Hepatocyte (in vitro differentiated cells): ENCODE data around the gene GJD2. TPM values are rescaled to one million over a fixed set of nuclear protein-coding genes. Genes with fewer than 3 reads are reported as not detected.

Source experiments
- DNase-seq: peaks from one replicate; pipeline ENCODE4 v3.0.0-alpha.2; 2016; ENCODE audit warnings: low spot score
- H2AFZ ChIP-seq: fragments of 200-600 bp; sonication (generic); 2 replicates; pipeline ENCODE4 v1.6.0; 2016; ENCODE audit warnings: antibody characterized with exemption, mild to moderate bottlenecking
- H3K27ac ChIP-seq: fragments of 200-600 bp; sonication (generic); 2 replicates; pipeline ENCODE4 v1.5.1; 2016; ENCODE audit warnings: mild to moderate bottlenecking
- H3K27me3 ChIP-seq: fragments of 200-600 bp; sonication (generic); 2 replicates; pipeline ENCODE4 v1.6.1; 2016
- H3K36me3 ChIP-seq: fragments of 200-600 bp; sonication (generic); replicated peaks from 2 replicates; pipeline ENCODE4 v1.5.1; 2016; ENCODE audit warnings: low read depth; ENCODE audit not compliant: insufficient read depth
- H3K4me1 ChIP-seq: fragments of 200-600 bp; sonication (generic); 2 replicates; pipeline ENCODE4 v1.5.1; 2016; ENCODE audit warnings: mild to moderate bottlenecking, moderate library complexity; ENCODE audit not compliant: insufficient read depth
- H3K4me2 ChIP-seq: fragments of 200-600 bp; sonication (generic); 2 replicates; pipeline ENCODE4 v1.6.0; 2016
- H3K4me3 ChIP-seq: fragments of 200-600 bp; sonication (generic); 2 replicates; pipeline ENCODE4 v1.5.1; 2016; ENCODE audit warnings: mild to moderate bottlenecking
- H3K79me2 ChIP-seq: fragments of 200-600 bp; sonication (generic); 2 replicates; pipeline ENCODE4 v1.6.0; 2017; ENCODE audit warnings: mild to moderate bottlenecking
- H3K9me2 ChIP-seq: fragments of 200-600 bp; sonication (generic); replicated peaks from 2 replicates; pipeline ENCODE4 v1.6.0; 2017; ENCODE audit warnings: mild to moderate bottlenecking; ENCODE audit not compliant: insufficient read depth
- H3K9me3 ChIP-seq: fragments of 200-600 bp; sonication (generic); 2 replicates; pipeline ENCODE4 v1.5.1; 2016; ENCODE audit warnings: low read depth, mild to moderate bottlenecking
- H4K20me1 ChIP-seq: fragments of 200-600 bp; sonication (generic); 2 replicates; pipeline ENCODE4 v1.6.0; 2016; ENCODE audit warnings: mild to moderate bottlenecking; ENCODE audit not compliant: insufficient read depth, poor library complexity, severe bottlenecking
- CTCF ChIP-seq: fragments of 200-600 bp; sonication (generic); IDR thresholded peaks from 2 replicates; pipeline ENCODE4 v1.5.1; 2016; ENCODE audit warnings: antibody characterized with exemption, mild to moderate bottlenecking; ENCODE audit not compliant: poor library complexity
- EZH2 ChIP-seq: fragments of 200-600 bp; sonication (generic); IDR thresholded peaks from 2 replicates; pipeline ENCODE4 v1.6.1; 2016; ENCODE audit warnings: antibody characterized with exemption, mild to moderate bottlenecking, borderline replicate concordance
- EZH2phosphoT487 ChIP-seq: fragments of 200-600 bp; sonication (generic); IDR thresholded peaks from one replicate; pipeline ENCODE4 v1.6.1; 2018; ENCODE audit warnings: antibody characterized with exemption, mild to moderate bottlenecking, low read depth, moderate library complexity; ENCODE audit not compliant: unreplicated experiment, severe bottlenecking
- WGBS: methylation state at CpG from one replicate; pipeline ENCODE4 v1.1.6; 2016; ENCODE audit warnings: low lambda C conversion rate; ENCODE audit errors: missing lambda C conversion rate; 5-methylcytosine and 5-hydroxymethylcytosine counted together
- polyA plus RNA-seq: library from polyadenylated mRNA; unstranded; fragments of >200 nt; fragmentation: Nextera tagmentation; extraction: Ambion mirVana; gene quantifications from 2 replicates; pipeline ENCODE4 v1.2.1, GENCODE V29; 2016
- total RNA-seq: library from RNA; depleted of rRNA; stranded (reverse); fragments of >200 nt; gene quantifications from 2 replicates; pipeline ENCODE4 v1.2.3, GENCODE V29; 2014

GJD2 gene
- total and polyA plus RNA-seq, 2 experiments from 2014 or later = 0.07 TPM; not detected in 1

- Histone ChIP-seq H3K36me3 (no peaks in the 10 kb centered on the region), H2AFZ (no peak overlapping the region), H3K79me2 (no peaks in the 10 kb centered on the region), H4K20me1 (no peaks in the 10 kb centered on the region), H3K27ac (no peak overlapping the region), H3K4me3 (no peak overlapping the region), H3K4me2 (no peak overlapping the region), H3K27me3 (no peaks in the 10 kb centered on the region), H3K4me1 (no peaks in the 10 kb centered on the region), H3K9me3 (no peaks in the 10 kb centered on the region), H3K9me2 (no peaks in the 10 kb centered on the region)
- 69% methylated on average over 2 of the region's 2 CpGs for WGBS
- no peak for DNase-seq
- TF ChIP-seq CTCF (no peak), EZH2phosphoT487 (no peak), EZH2 (no peak)
Observed at GRCh38 chr15:34729056-34729455, 25.7 kb downstream of the GJD2 start.

GRCh38 chr15:34726406-34727100 is 28.2 kb downstream of the GJD2 start:
- no peaks in the 10 kb centered on the region for H3K79me2 ChIP-seq
- H3K4me2 ChIP-seq = no peak overlapping the region
- no peak for DNase-seq
- peaks cover 7% of the 10 kb centered on the region for H3K27me3 ChIP-seq
- H3K4me3 ChIP-seq = no peak overlapping the region
- 70% methylated on average over 2 of the region's 2 CpGs for WGBS
- H3K9me3 ChIP-seq = no peaks in the 10 kb centered on the region
- no peak overlapping the region for H3K27ac ChIP-seq
- no peaks in the 10 kb centered on the region for H4K20me1 ChIP-seq
- H3K4me1 ChIP-seq = peaks cover 11% of the 10 kb centered on the region
- TF ChIP-seq EZH2 = no peak
- no peak for TF ChIP-seq EZH2phosphoT487
- no peak for TF ChIP-seq CTCF
- no peaks in the 10 kb centered on the region for H3K9me2 ChIP-seq
- H3K36me3 ChIP-seq = no peaks in the 10 kb centered on the region
- H2AFZ ChIP-seq = no peak overlapping the region

GRCh38 chr15:34725556-34725955 is 29.2 kb downstream of the GJD2 start:
- TF ChIP-seq CTCF (no peak), EZH2phosphoT487 (no peak)
- Histone ChIP-seq H3K4me3 (no peak overlapping the region), H3K9me2 (no peaks in the 10 kb centered on the region), H3K79me2 (no peaks in the 10 kb centered on the region), H3K27ac (no peak overlapping the region), H3K4me1 (peaks cover 11% of the 10 kb centered on the region), H3K9me3 (no peaks in the 10 kb centered on the region), H3K36me3 (no peaks in the 10 kb centered on the region), H3K4me2 (no peak overlapping the region), H4K20me1 (no peaks in the 10 kb centered on the region), H2AFZ (no peak overlapping the region), H3K27me3 (peaks cover 17% of the 10 kb centered on the region)
- no peak for DNase-seq
- 74% methylated on average over 2 of the region's 2 CpGs for WGBS
